ENCODE measurements around the gene VGF.

VGF gene

DNA sequence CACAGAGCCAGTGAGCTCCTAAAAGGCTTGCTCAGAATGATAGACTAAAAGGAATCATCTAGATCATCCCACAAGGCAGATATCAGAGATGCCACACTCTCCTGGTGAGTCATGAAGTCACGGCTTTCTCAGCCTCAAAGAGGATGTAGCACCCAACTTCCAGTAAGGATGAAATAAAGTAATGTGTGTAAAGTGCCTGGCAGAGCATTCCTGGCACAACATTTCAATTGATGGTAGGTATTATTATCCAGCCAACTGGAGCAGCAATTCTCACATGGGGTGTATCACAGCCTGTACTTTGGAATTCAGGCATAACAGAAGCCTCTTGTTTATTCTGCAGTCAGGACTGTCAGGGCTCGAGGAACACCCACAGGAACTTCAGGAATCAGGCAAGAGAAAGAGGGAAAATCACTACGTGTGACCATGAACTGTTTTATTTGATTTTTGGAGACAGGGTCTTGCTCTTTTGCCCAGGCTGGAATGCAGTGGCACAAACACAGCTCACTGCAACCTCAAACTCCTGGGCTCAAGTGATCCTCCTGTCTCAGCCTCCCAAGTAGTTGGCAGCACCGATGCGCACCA lies 20.0 kb upstream of the VGF start:
- FAIRE-seq: no peak

DNA sequence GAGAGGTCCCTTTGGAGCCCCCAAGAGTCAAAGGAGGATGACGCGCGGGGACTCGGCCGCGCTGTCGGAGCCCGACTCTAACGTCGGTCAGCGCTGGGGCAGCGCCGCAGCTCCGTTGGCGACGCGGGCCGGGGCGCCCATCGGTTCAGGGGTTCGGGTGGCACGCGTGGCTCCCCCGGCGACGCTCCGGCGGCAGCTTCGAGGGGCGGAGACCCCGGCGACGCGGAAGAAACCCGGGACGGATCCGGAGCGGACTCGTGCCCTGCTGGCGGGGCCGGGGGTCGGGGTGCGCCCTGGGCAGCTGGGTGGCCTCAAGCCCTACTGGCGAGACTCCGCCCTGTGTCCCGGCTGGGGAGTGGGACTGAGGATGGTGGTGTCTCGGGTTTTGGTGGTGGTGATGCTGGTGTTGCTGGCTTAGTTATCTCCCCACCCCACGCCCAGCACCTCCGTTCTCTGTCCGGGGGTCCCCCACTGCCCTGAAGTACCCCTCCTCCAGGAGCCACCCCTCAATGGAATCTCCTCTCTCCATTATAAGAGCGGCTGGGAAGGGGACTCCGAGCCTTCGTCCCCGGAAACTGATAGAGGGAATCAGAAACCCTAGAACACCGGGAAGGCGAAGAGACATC lies 14.9 kb upstream of the VGF start, which contains the start of gene NAT16:
Gene NAT16, minus strand, starts transcription at position 164 of the 626 bp plus-strand sequence. CDS start 5,486 bp downstream, outside the sequence.
- no peak for FAIRE-seq

DNA sequence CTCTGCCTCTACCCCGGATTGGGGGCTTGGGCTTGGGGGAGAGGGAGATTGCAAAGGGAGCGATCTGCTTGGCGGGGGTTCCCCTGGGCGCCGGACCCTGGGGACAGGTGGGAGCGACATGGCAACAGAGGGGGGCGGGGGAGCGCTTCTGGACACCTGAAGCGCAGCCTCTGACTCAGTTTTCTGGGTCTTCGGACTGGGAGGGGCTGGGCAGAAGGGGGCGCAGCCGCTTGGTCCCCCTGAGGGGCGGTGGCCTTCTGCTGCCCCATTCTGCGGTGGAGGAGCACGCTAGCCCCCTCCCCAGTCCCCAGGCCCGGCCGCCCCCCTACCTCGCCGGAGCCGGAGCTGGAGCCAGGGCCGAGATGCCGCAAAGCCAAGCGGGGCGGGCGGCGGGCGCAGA lies 14.3 kb upstream of the VGF start:
- FAIRE-seq: no peak

DNA sequence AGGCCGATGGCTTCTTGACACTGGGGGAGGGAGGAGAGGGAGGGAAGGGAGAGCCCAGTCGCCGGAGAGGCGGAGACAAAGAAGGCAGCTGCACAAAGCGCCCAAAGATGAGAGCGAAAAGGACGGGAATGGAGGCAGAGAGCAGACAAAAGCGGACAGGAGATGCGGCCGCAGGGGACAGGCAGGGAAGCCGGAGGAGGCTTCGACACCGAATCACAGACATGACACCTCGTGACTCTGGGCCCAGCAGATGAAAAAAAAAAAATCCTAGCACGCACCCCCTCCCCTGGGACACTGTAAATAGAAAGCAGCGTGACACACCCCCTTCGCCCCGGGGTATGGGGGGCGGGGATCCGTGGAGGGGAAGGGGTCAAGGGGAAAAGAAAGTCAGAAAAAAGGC lies 13.7 kb upstream of the VGF start:
- FAIRE-seq: no peak

DNA sequence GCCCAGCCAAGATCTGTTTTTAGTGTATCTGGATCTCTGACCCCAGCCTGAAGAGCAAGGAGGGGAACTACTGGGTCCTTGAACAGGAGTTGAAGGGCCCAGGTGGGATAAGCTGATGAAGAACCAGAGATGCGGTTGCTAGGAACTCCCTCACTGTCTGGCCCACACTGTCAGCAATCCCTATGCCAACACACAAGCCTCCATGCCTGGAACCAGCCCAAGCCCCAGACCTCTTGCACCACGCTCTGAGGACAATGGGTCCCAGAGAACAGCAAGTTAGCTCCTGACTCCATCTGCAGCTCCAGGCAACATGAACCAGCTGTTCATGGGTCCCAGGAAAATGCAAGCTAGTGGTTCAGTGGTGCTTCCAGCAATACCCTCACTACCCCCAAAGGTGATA lies 12.3 kb upstream of the VGF start:
- no peak for FAIRE-seq

- no peak for FAIRE-seq
Observed at GRCh38 chr7:101175664-101176063, 10.3 kb upstream of the VGF start.

DNA sequence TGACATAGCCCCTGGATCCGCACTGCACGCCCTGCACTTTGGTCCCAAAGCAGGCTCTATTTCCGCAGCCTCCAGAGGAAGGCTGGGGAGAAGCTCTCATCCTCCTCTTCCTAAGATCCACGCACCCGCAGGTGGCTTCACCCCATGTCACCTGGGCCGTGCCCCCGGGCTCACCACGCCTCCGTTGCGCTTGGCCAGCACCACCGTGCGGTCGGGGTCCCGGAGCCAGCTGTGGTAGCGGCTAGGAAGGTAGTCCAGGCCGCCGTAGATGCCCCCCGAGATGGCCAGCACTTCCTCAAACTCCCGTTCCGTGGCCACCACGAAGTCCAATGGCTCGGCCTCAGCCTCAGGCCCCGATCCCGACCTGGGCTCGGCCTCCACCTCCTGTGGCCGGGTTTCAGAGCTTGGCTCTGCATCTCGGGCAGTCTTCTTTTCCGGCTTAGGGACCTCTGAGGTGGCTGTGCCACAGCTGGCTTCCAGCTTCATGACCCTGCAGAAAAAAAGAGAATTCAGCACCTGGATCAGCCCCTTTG lies 9.0 kb upstream of the VGF start:
- no peak for FAIRE-seq

DNA sequence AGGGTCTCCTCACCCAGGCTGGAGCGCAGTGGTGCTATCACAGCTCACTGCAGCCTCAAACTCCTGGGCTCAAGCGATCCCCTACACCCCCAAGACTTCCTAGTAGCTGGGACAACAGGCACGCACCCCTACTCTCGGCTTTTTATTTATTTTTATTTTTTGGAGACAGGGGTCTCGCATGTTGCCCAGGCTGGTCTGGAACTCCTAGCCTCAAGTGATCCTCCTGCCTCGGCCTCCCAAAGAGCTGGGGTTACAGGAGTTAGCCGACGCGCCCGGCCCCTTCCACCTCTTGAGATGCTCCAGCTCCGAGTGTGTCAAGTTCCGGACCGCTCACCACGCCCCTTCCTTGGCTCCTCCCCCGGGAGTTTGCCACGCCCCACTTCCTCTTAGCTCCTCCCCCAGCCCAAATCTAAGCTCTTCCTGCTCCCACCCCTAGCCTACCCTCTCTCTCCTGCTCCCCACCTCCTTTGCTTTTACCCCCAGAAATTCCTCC lies 8.4 kb upstream of the VGF start:
- no peak for FAIRE-seq

DNA sequence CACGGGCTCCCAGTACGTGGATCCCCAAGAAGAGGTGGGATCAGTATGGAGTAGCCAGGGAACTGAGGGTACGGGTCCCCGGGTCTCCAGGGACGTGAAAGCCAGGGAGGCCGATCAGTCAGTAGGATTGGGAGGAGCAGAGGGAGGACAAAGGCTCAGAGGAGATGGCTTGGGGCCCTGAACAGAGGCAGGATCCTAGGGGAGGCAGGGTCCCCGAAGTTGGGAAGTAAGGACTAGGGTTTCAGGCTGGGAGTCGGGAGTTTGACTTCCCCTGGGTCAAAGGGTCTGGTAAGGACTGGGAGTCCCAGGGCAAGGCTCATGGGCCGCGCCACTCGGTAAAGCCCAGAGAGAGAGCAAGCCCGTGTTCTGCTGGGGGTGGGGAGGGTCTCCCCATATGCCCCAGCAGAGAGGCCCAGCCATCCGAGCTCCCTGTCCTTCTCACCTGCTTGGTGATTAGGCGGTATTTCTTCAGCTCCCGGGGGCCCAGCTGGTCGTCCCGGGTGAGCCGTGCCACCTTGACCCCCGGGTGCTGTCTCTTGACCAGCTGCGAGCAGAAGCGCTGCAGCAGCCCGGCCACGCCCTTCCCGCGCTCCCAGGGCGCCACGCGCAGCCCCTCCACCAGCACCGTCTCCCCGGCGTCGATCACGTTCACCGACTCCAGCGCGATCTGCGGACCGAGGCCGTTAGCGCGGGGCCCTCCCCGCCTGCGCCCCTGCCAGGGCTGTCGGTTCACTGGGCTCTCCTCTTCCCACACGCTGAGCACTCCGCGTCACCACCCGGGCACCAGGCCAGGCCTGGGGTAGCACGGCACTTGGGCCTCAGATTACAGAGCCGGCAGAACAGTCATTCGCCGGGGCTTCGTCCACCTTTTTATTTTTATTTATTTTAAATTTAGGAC lies 7.7 kb upstream of the VGF start:
- no peak for FAIRE-seq

DNA sequence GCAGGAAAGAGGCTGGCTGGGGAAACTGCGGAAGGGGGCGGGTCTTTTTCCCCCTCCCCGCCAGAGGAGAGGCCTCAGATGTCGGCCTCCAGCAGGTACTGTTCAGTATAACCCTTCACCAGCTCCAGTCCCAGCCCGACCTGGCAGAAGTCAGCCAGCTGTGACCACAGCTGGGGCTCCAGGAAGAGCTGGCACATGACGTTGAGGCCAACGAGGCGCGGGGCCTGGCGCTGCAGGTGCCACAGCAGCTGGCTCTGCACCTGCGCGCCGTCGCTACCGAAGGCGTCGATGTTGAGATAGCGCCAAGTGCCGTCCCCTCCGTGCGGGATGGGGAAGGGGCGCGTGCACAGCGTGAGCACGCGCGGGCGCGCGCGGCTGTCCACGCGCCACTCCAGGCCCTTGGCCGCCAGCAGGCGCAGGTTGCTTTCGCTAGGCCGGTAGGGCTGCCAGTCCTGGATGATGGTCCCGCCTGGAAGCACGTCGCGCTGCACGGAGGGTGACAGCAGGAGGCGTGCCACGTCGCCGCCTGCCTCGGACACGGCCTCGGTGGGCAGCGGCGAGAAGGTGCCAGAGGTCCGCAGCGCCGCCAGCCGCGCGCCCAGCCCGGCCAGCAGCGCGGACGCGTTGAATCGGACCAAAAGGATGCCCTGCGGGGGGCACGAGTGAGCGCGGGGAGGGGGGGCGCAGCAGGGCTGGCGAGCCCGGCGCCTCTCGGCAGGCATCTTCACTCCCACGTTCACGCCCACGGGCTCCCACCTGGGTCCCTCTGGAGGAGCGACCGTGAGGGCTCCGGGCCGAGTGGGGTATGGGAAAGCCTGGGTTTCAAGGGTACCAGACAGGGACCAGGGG lies 6.9 kb upstream of the VGF start:
- FAIRE-seq: no peak

DNA sequence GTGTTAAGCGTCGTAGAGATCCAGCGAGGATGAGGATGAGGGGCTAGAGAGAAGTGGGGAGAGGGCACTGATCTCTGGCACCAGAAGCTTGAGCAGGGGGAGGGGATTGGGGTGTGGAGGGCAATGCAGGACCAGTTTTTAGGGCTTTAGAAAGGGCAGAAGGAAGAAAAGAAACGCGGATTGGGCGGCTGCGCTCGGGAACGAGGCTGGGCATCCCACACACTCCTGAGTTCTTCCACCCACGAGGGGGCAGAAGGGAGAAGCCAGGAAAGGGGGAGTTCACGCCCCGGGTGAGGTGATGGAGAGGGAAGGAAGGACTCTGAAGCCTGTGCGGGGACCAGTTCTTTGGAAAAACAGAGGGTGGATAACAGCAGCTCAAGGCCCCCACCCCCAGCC lies 6.1 kb upstream of the VGF start:
- no peak for FAIRE-seq

- no peak for FAIRE-seq
Observed at GRCh38 chr7:101170617-101171441, 5.5 kb upstream of the VGF start.

DNA sequence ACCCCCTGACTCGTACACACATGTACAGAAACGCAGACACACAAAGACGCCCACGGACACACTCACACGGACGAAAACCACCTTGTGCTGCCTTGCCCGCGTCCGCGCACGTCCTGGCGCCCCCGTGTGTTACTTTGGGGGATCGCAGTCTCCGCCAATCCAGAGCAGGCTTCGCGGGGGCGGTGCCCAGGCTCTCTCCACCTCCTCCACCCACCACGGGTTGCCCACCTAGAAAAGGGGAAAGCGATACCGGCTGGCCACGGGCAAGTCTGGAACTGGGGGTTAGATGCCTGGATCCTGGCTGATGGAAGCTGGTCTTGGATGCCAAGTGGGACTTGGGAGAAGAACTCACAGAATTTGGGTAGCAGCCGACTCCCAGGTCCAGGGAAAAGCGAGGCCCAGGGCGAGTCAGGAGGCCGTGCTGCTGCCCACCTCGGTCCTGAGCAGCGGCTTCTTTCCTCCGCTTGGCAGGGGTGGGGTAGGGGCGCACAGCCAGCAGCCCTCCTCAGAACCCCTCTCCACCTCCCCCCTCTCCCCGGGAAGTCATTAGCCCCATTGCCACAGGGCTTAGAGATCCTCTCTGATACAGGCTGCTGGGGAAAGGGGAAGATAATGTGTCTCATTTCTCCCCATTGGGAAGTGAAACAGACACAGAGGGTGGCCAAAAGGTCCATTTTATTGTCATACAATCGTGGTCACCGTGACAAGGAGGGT lies 4.6 kb upstream of the VGF start:
- FAIRE-seq: no peak

DNA sequence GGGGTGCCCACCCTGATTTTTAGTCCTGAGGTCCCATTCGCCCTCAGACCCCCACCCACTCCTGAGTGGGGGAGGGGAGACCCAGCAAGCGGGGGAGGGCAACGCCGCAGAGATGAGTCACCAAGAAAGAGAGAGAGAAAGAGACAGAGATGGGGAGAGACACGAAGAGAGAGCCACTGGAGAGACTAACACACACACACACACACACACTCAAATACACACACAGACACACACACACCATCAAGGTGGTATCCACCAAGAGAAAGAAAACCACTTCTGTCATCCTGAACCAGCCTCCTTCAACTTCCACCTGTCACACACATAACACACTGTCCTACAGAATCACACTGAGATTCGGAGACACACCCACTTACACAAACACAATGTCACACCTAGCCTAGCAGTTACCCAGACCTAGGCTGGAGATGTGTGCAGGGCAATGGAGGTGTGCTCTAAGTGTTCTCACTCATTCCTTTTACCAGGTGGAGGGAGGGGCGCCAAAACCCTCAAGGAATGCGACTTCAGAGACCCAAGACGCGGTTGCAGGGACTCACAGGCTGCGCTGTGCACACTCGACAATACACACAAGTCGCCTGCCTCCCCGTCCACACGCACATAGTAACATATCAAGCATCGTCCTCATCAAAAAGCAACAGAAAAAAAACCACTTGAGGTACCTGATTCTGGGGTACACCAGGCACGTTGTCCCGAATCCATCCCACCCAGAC lies 3.9 kb upstream of the VGF start:
- FAIRE-seq: no peak

DNA sequence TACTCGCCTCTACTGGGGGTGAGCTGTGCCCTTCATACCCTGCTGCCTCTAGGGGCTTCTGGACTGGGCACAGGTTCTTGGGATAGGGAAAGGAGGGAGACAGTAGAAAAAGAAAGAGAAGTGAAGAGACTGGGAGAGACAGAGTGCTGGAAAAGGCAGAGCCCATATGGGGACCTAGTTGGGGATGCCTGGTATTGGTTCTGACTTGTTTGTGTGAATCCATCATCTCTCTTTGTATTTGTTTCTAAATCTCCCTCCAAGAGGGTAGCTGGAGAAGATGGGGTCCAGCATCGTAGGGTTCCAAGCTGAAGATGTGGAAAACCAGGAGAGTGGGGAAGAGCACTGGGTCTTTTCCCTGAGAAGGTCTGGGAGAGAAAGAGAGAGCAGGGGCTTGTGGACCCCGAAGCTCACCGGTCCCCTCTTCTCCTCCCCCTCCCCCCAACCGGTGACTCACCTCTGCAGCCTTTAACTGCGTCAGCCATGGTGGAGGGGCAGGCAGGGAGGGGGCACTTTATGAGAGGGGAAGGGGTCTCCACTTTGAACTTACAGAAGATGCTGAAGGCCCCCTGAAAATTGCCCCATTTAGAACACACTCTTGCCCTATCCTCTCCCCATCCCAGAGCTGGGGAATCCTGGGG lies 3.2 kb upstream of the VGF start:
- FAIRE-seq: no peak

DNA sequence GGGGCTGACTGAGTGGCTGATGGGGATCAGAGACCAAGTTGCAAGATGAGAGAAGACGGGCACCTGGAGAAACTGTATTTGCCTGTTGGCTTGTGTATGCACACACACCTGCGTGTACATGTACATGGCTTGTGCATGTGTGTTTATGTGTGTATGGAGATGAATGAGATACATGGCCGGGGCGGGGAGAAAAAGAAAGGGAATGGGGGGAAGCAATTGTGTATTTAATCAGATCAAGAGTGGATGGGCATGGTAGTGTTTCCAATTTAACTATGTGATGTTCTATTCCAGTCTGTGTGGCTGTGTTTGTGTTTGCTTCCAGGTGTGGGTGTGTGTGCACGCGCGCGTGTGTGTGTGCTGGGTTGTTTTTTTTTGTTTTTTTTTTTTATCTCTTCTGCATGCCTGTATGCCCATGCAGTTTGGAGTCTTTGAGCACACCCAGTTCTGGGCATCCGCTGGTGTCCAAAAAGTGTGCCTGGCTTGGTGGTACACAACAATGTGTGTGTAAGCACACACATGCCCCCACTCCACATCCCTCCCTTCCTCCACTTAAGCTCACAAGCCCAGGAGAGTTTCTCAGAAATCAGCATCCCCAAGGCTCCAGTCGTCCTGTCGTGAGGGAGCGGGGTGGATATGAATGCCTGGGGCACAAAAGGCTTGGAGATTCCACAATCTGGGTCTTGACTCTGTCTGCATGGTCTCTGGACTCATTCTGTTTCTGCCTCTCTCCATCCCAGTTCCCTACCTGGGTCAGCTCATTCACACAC lies 2.5 kb upstream of the VGF start:
- no peak for FAIRE-seq

DNA sequence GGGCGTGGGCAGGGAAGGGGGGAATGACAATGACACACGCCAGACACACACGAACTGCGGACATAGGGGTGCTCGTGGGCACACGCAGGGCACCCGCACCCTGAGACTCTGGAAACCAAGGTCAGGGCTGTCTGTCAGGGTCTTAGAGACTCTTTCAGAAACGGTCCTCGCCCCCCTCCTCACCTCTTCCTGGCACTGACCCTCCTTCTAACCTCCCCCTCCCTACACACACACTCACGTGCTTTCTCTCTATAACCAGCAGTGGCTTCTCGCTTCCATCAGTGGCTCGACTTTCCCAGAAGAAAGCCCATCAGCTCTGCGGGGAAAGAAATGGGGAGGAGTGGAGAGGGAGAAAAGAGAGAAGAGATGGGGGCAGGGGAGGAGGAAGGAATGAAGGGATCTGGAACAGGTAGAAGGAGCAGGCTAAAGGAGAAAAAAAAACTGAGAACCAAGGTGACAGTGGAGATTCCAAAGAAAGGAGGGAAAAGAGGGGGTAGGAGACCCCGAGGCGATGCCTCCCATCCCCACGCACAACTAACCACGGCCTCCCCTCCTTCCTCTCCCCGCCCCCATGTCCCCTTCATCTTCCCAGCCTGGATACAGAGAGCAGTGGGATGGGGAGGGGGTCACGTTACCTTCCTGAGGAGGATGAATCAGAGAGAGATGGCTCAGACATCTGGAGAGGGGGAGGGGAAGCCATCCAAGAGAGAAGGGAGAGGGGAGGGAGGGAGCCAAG lies 1.7 kb upstream of the VGF start:
- no peak for FAIRE-seq

- no peak for FAIRE-seq
Observed at GRCh38 chr7:101166648-101166908, 1.2 kb upstream of the VGF start.

Data from endometrium (tissue), 2 donors.